ENCODE results near the gene SLC33A1.

- no peak for TF ChIP-seq POLR2AphosphoS5 (IDR thresholded peaks at IDR 0.05; ENCODE audit: low read depth, low read length)
- no peak for TF ChIP-seq CEBPB (IDR thresholded peaks at IDR 0.05; ENCODE audit: low read depth, low read length)
- no peak for TF ChIP-seq CTCF (IDR thresholded peaks at IDR 0.05; ENCODE audit: control extremely low read depth in 1 of 3, insufficient read depth in 1 of 3, low read depth in 1 of 3, low read length in 3 of 3)
- TF ChIP-seq POLR2A (IDR thresholded peaks at IDR 0.05; ENCODE audit: control extremely low read depth in 1 of 2, low read depth in 2 of 2, low read length in 2 of 2), result no peak
- TF ChIP-seq ASH2L (IDR thresholded peaks at IDR 0.05; ENCODE audit: low read length), result no peak
- TF ChIP-seq HDAC6 (IDR thresholded peaks at IDR 0.05; ENCODE audit: low read depth, low read length), result no peak
- TF ChIP-seq EZH2 (IDR thresholded peaks at IDR 0.05; ENCODE audit: low read depth, low read length, severe bottlenecking), result no peak
- TF ChIP-seq EP300 (IDR thresholded peaks at IDR 0.05; ENCODE audit: borderline replicate concordance in 1 of 2, low read depth in 2 of 2, low read length in 2 of 2), result no peak
- TF ChIP-seq TEAD4 (IDR thresholded peaks at IDR 0.05; ENCODE audit: low read depth, low read length), result no peak
Observed at GRCh38 chr3:155863072-155863784, 9.0 kb upstream of the SLC33A1 start.
